ENCODE data around the gene ZMIZ1.

DNA sequence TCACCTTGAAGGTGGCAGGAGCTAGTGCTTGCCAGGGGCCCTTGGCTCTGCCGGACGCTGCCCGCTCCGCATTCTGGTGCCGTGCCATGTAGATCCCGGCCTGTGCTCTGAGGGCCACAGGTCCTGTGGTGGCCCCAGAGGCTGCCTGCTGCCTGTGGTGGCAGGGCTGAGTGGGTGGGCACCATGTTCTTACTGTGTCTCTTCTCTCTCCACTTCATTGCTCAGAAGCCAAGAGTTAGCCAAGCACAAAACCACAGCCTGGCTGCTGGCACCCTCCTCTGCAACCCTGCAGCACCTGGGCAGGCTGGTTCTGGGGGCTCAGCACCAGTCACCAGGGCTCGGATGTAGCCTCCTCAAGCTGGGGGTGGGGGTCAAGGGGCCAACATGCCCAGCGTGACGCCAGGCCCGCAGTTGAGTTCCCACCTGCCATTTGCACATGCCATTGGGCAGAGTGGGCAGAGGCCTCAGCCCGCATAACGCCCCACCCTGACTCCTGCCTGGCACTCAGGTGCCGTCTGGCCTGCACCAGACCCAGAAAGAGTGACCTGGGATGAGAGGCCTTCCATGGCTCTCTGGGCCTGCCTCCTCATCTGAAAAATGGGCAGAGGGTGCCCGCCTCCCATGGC is 16.3 kb downstream of the ZMIZ1 start:
- TF ChIP-seq CTCF (IDR thresholded peaks at IDR 0.05) (no peak), RAD21 (conservative IDR thresholded peaks at IDR 0.05 in 1 of 2, IDR thresholded peaks at IDR 0.05 in 1 of 2) (no peak), PBX3 (IDR thresholded peaks at IDR 0.05) (no peak), SMC3 (IDR thresholded peaks at IDR 0.05) (no peak), CBX2 (IDR thresholded peaks at IDR 0.05; ENCODE audit: borderline replicate concordance, low read depth) (no peak)
